Pancreas (tissue), 10 donors: ENCODE data around the gene PCAT6. TPM values are rescaled to one million over a fixed set of nuclear protein-coding genes. Genes with fewer than 3 reads are reported as not detected.

Source experiments
- ATAC-seq, 4 donors: fragments of 200-7000 bp; cut with Tn5 transposase; one replicate each; pipeline versions ENCODE4 v1.8.0 to v1.9.1; 2020; ENCODE audit warnings: mild to moderate bottlenecking in 4 of 4, moderate library complexity in 4 of 4
- DNase-seq, 6 donors: peaks; one replicate each; pipeline ENCODE4 v3.0.0-alpha.2; 2020
- FAIRE-seq: peaks from 2 replicates; lab custom pipeline; 2012; peaks lifted over from hg19 to GRCh38; lab: Jason Lieb, UNC
- H3K27ac ChIP-seq, 4 donors: fragments of 200-600 bp; sonication (generic); 1 replicate in 3 of 4; 2 replicates in 1 of 4; pipeline versions ENCODE4 v1.5.0 to v1.8.0; 2020
- H3K27me3 ChIP-seq, 4 donors: fragments of 200-600 bp; one replicate each; pipeline ENCODE4 v1.8.0; 2021
- H3K36me3 ChIP-seq, 3 donors: fragments of 200-600 bp; sonication (generic) in 1 of 3; one replicate each; pipeline versions ENCODE4 v1.5.0 to v1.8.0; 2020 to 2021
- H3K4me1 ChIP-seq, 3 donors: fragments of 200-600 bp; one replicate each; pipeline ENCODE4 v1.8.0; 2021
- H3K4me3 ChIP-seq, 4 donors: fragments of 200-600 bp; sonication (generic) in 2 of 4; one replicate each; pipeline versions ENCODE4 v1.5.0 to v1.8.0; 2020 to 2021
- H3K9me3 ChIP-seq, 4 donors: fragments of 200-600 bp; one replicate each; pipeline ENCODE4 v1.8.0; 2021
- WGBS, 2 donors: extraction: QIAGEN DNeasy Blood & Tissue Kit; methylation state at CpG; one replicate each; pipeline ENCODE4 v1.1.7; 2013; 5-methylcytosine and 5-hydroxymethylcytosine counted together
- intact Hi-C, 3 donors: fragments of 100-400 bp; cut with DNase I; formaldehyde crosslinking; loops; one replicate each; pipeline versions ENCODE4 v1.11.1 to v1.14.2; 2022
- polyA plus RNA-seq, 2 donors: library from polyadenylated mRNA; stranded (reverse); fragments of 200-250 nt; gene quantifications; one replicate each; pipeline ENCODE4 v1.2.3, GENCODE V29; 2013
- total RNA-seq, 6 donors: library from RNA; stranded (reverse); fragmentation: NEBNext Ultra II Directional in 4 of 6; extraction: Animal tissue kit (Norgen Biotek cat#: 25700) in 4 of 6; gene quantifications; one replicate each; pipeline versions ENCODE4 v1.2.1 to v1.2.4, GENCODE V29; 2021 to 2023
- TF ChIP-seq, protein P1 (sequence below), 4 donors: fragments of 200-600 bp; sonication (generic) in 3 of 4; IDR thresholded peaks; one replicate each; pipeline versions ENCODE4 v1.5.0 to v1.8.0; 2021; ENCODE audit warnings: antibody characterized with exemption in 4 of 4
- donor health status: healthy with polysubstance abuse.
- donor health status: DM: no; HTN: no; CAD: no; lungs with moderate emphysema.
- donor health status: DM: no; HTN: no; CAD: no.
- donor health status: control.
- donor health status: control.
- donor health status: Bipolar disorder and iron deficiency.
- donor health status: DM: yes; HTN: yes; CAD: no.
- donor health status: DM: no; HTN: no; CAD: no.
- donor health status: DM: no; HTN: no; CAD: no.
- donor health status: DM: yes; HTN: yes; CAD: no.

The PCAT6 gene
- total and polyA plus RNA-seq, 8 donors = 0.31 to 2.5 (median 0.82) TPM

DNA sequence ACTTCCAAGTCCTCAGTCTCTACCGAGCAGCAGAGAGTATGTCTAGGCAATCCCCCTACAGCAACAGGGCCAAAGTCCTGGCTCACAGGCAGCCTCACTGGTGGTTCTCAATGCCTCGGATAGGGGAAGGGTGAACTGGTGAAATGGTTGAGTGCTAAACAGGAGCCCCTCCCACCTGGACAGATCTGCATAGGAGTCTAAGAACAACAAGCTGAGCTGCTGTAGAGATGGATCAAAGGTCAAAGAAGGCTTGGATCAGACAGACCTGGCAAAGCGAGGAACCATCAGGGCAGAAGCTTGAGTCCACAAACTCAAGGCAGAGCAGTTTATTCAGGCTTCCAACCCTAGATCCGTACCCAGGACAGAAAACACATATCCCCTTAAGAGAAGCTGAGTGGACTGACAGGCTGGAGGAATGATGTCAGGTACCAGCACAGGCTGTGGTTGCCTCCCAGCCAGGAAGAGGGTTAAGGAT, 46.4 kb downstream of the PCAT6 start:
- no peak overlapping the region for H3K27ac ChIP-seq

DNA sequence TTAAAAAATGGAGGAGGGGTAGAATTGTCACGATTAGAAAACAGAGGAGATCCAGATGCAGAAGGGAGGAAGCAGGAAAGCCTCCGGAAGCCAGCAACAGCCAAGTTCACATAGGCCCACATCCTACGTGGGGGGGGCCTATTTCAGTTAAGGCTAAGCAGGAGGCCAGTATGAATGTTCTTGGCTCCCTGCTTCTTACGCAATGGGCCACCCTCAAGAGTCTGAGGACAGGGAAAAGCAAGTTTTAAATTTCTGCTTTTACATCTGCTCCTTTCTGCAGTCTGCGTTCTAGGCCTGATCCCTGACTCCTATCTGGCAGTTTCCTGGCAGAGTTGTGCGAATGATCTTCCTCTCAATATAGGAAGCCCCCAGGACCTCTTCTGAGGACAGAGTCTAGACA, 47.6 kb downstream of the PCAT6 start:
- Histone ChIP-seq H3K27ac (no peak overlapping the region), H3K27me3 (no peaks in the 10 kb centered on the region), H3K36me3 (no peaks in the 10 kb centered on the region), H3K4me1 (peaks cover 0 to 3% (median 0%) of the 10 kb centered on the region in 3 donors), H3K9me3 (no peaks in the 10 kb centered on the region), H3K4me3 (no peak overlapping the region)
- TF ChIP-seq, protein P1, sequence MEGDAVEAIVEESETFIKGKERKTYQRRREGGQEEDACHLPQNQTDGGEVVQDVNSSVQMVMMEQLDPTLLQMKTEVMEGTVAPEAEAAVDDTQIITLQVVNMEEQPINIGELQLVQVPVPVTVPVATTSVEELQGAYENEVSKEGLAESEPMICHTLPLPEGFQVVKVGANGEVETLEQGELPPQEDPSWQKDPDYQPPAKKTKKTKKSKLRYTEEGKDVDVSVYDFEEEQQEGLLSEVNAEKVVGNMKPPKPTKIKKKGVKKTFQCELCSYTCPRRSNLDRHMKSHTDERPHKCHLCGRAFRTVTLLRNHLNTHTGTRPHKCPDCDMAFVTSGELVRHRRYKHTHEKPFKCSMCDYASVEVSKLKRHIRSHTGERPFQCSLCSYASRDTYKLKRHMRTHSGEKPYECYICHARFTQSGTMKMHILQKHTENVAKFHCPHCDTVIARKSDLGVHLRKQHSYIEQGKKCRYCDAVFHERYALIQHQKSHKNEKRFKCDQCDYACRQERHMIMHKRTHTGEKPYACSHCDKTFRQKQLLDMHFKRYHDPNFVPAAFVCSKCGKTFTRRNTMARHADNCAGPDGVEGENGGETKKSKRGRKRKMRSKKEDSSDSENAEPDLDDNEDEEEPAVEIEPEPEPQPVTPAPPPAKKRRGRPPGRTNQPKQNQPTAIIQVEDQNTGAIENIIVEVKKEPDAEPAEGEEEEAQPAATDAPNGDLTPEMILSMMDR (IDR thresholded peaks at IDR 0.05) = no peak
- intact Hi-C loops = no loop called here
- DNase-seq = peak in 1 of 6 donors; percentile 7
- no peak for FAIRE-seq
- no peak for ATAC-seq
- WGBS, 2 donors = 79 to 80% methylated on average over 6 of the region's 6 CpGs

More for the DNA sequence above, 46.4 kb downstream of the PCAT6 start:
- TF ChIP-seq, protein P1 (IDR thresholded peaks at IDR 0.05) = no peak
- Histone ChIP-seq H3K4me1 (peaks cover 0 to 3% (median 0%) of the 10 kb centered on the region in 3 donors), H3K27me3 (no peaks in the 10 kb centered on the region), H3K4me3 (no peak overlapping the region), H3K9me3 (no peaks in the 10 kb centered on the region), H3K36me3 (no peaks in the 10 kb centered on the region)
- ATAC-seq (no peak), DNase-seq (no peak), FAIRE-seq (no peak)
- intact Hi-C loops = no loop called here
- WGBS, 2 donors = 61 to 69% methylated on average over 4 of the region's 4 CpGs

DNA sequence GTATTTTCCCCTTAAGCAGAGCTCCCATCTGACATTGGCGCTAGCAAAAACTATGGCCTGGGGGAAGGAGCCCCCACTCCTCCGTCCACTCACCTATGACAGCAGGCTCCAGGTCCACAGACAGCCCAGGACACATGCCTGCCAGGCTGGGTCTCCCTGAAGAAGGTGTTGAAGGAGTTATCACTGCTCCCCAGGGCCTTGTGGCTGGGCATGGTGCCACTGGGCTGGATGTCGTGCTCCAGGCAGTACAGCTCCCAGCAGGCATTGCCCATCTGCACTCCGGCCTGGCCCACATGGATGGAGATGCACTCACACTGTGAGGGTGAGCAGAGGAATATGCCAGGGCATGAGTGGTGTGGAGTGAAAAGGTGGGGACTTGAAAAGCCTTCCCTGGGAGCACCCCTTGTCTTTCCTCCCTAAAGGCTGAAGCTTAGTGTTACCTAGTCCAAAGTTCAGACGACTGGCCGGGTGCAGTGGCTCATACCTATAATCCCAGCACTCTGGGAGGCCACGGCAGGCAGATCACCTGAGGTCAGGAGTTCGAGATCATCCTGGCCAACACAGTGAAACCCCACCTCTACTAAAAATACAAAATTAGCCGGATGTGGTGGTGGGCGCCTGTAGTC, 48.1 kb downstream of the PCAT6 start:
- Histone ChIP-seq H3K36me3 (no peaks in the 10 kb centered on the region), H3K9me3 (no peaks in the 10 kb centered on the region), H3K4me1 (peaks cover 0 to 3% (median 0%) of the 10 kb centered on the region in 3 donors), H3K4me3 (no peak overlapping the region), H3K27ac (no peak overlapping the region), H3K27me3 (no peaks in the 10 kb centered on the region)
- peak in 3 of 6 donors; percentile 34 to 63 (median 56) for DNase-seq
- no peak for ATAC-seq
- 82 to 89% methylated on average over 10 of the region's 10 CpGs for WGBS, 2 donors
- intact Hi-C loops = no loop called here
- FAIRE-seq = no peak
- TF ChIP-seq, protein P1 (IDR thresholded peaks at IDR 0.05) = no peak

DNA sequence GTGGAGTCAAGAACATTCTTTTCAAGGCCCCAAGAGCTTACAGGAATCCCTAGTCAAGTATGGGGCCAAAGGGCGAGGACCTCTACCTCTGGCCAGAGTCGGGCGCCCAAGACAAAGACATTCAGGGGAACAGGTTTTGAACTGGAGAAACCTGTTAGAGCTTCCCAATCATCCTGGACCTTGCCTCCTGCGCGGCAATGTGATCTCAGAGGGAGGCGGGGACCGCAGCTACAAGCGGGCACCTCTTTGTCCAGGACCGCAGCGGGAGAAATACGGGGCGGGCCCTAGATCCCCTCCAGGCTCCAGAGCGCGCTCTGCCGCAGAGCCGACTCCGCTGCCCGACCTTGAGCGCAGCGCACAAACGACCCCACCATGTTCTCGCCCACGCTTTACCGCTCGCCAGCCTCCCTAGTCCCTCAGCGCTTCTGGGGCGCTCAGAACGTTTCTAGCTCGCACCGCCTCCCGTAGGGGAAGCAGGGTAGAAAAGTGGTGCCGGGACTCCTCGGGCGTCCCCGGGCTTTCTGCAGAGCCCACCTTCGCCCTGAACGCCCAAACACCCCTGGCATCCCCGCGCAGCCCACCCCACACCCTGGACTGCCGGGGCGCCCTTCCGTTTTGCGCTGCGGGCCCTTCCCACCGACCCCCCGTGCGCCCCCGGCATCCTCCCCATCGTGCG, 50.1 kb downstream of the PCAT6 start:
- ATAC-seq (peak; percentile 78 to 88 (median 81)), FAIRE-seq (no peak), DNase-seq (peak; percentile 55 to 76 (median 64))
- TF ChIP-seq, protein P1 (IDR thresholded peaks at IDR 0.05) = no peak
- Histone ChIP-seq H3K27me3 (no peaks in the 10 kb centered on the region), H3K27ac (peak overlapping the region in 1 of 4 donors; percentile 57), H3K4me3 (peak overlapping the region; percentile 45 to 76 (median 55)), H3K9me3 (no peaks in the 10 kb centered on the region), H3K4me1 (peaks cover 0 to 3% (median 0%) of the 10 kb centered on the region in 3 donors), H3K36me3 (no peaks in the 10 kb centered on the region)
- WGBS, 2 donors = 1% methylated on average over 41 to 50 of the region's 50 CpGs
- intact Hi-C loops = no loop called here

Other genes starting within 250 kb of the PCAT6 start
- under 1 TPM in 2 of 6 donors, not detected in 4; 0.03 TPM for gene SYT2, start 100.5 kb upstream of the PCAT6 start, total RNA-seq
- gene SYT2, start 100.5 kb upstream of the PCAT6 start, polyA plus RNA-seq = under 1 TPM; under 0.01 to 0.02 TPM
- gene KDM5B, start 2.5 kb upstream of the PCAT6 start, total RNA-seq = 10 to 100 TPM; 18.2 to 47.0 (median 25.1) TPM
- 10 to 100 TPM in 1 of 2 donors, 1 to 10 TPM in 1; 7.3 to 10.5 TPM for gene KDM5B, start 2.5 kb upstream of the PCAT6 start, polyA plus RNA-seq
- gene RABIF, start 78.2 kb downstream of the PCAT6 start, total RNA-seq = 1 to 10 TPM; 1.7 to 3.9 (median 2.5) TPM
- 1 to 10 TPM; 2.2 to 3.1 TPM for gene RABIF, start 78.2 kb downstream of the PCAT6 start, polyA plus RNA-seq
- 10 to 100 TPM; 10.2 to 17.8 (median 11.7) TPM for gene KLHL12, start 116.3 kb downstream of the PCAT6 start, total RNA-seq
- gene KLHL12, start 116.3 kb downstream of the PCAT6 start, polyA plus RNA-seq = 10 to 100 TPM in 1 of 2 donors, 1 to 10 TPM in 1; 8.2 to 13.4 TPM
- 10 to 100 TPM; 34.2 to 52.2 (median 49.5) TPM for gene ADIPOR1, start 147.4 kb downstream of the PCAT6 start, total RNA-seq
- gene ADIPOR1, start 147.4 kb downstream of the PCAT6 start, polyA plus RNA-seq = 10 to 100 TPM; 27.9 to 45.6 TPM
- 10 to 100 TPM; 28.4 to 35.3 (median 33.1) TPM for gene CYB5R1, start 156.3 kb downstream of the PCAT6 start, total RNA-seq
- 10 to 100 TPM; 19.4 to 46.8 TPM for gene CYB5R1, start 156.3 kb downstream of the PCAT6 start, polyA plus RNA-seq
- gene TMEM183A, start 196.4 kb downstream of the PCAT6 start, total RNA-seq = 10 to 100 TPM; 24.3 to 38.7 (median 30.6) TPM
- gene TMEM183A, start 196.4 kb downstream of the PCAT6 start, polyA plus RNA-seq = 10 to 100 TPM; 16.6 to 33.1 TPM
- gene PPFIA4, start 215.5 kb downstream of the PCAT6 start, total RNA-seq = under 1 TPM; 0.09 to 0.53 (median 0.34) TPM
- under 1 TPM; 0.30 to 0.82 TPM for gene PPFIA4, start 215.5 kb downstream of the PCAT6 start, polyA plus RNA-seq